Measurements from ENCODE around the gene NLRX1. TPM values are rescaled to one million over a fixed set of nuclear protein-coding genes. Genes with fewer than 3 reads are reported as not detected.

Gene NLRX1
- total RNA-seq, 1 experiment from 2014 or later = 21.4 TPM

GRCh38 chr11:119152043-119152442 lies 16.5 kb upstream of the NLRX1 start:
- H3K27ac ChIP-seq (ENCODE audit: low read depth, low read length) = no peak overlapping the region
- no peaks in the 10 kb centered on the region for H3K9me2 ChIP-seq (ENCODE audit: insufficient read depth)
- peaks cover 13 to 28% of the 10 kb centered on the region in 2 experiments; a peak in 3 of 4 replicates for H3K4me1 ChIP-seq (ENCODE audit: control insufficient read depth in 1 of 2, insufficient read depth in 2 of 2, low read length in 2 of 2)
- no peak overlapping the region for H3K4me3 ChIP-seq (replicated peaks in 1 of 2; ENCODE audit: low read depth in 1 of 2, low read length in 2 of 2)
- RAD21 ChIA-PET (ENCODE audit: low non-redundant PET in 1 of 2, low total read pairs in 2 of 2, uncharacterized antibody in 2 of 2, unreplicated experiment in 2 of 2) = no interaction called here
- no peak for DNase-seq (ENCODE audit: low read depth, low spot score)
- H3K4me2 ChIP-seq (ENCODE audit: low read length) = no peak overlapping the region
- no peaks in the 10 kb centered on the region for H3K79me2 ChIP-seq (ENCODE audit: insufficient read depth, low read length)
- H2AFZ ChIP-seq (ENCODE audit: low read depth, low read length, poor library complexity, severe bottlenecking) = no peak overlapping the region
- POLR2A ChIA-PET = interaction anchor here (1.3 kb wide), 1 partner anchor 15 kb away, joined by 3 read pairs; no protein-coding TSS in a partner anchor
- H3K9me3 ChIP-seq (ENCODE audit: control insufficient read depth in 1 of 2, insufficient read depth in 1 of 2, low read depth in 1 of 2, low read length in 2 of 2) = no peaks in the 10 kb centered on the region
- no peaks in the 10 kb centered on the region for H3K36me3 ChIP-seq (ENCODE audit: control insufficient read depth in 1 of 2, insufficient read depth in 2 of 2, low read length in 2 of 2)
- H4K20me1 ChIP-seq (ENCODE audit: insufficient read depth) = no peaks in the 10 kb centered on the region
- no peak for ATAC-seq
- BruUV-seq (replicated peaks) = no TSS peak
- CTCF ChIA-PET = no interaction called here
- no peak overlapping the region for H3K9ac ChIP-seq (ENCODE audit: low read length)
- TF ChIP-seq CEBPB (IDR thresholded peaks at IDR 0.05; ENCODE audit: low read depth) = no peak
- TF ChIP-seq SRF (IDR thresholded peaks at IDR 0.05; ENCODE audit: low read depth) = no peak
- TF ChIP-seq CBX3 (IDR thresholded peaks at IDR 0.05; ENCODE audit: low read depth) = no peak
- no peak for TF ChIP-seq POLR2AphosphoS5 (IDR thresholded peaks at IDR 0.05; ENCODE audit: low read depth, low read length)
- TF ChIP-seq POLR2A (IDR thresholded peaks at IDR 0.05; ENCODE audit: borderline replicate concordance, extremely low read depth, insufficient read depth, insufficient read length) = no peak
- no peak for TF ChIP-seq ELF1 (IDR thresholded peaks at IDR 0.05; ENCODE audit: borderline replicate concordance, low read depth)
- TF ChIP-seq, protein P1, sequence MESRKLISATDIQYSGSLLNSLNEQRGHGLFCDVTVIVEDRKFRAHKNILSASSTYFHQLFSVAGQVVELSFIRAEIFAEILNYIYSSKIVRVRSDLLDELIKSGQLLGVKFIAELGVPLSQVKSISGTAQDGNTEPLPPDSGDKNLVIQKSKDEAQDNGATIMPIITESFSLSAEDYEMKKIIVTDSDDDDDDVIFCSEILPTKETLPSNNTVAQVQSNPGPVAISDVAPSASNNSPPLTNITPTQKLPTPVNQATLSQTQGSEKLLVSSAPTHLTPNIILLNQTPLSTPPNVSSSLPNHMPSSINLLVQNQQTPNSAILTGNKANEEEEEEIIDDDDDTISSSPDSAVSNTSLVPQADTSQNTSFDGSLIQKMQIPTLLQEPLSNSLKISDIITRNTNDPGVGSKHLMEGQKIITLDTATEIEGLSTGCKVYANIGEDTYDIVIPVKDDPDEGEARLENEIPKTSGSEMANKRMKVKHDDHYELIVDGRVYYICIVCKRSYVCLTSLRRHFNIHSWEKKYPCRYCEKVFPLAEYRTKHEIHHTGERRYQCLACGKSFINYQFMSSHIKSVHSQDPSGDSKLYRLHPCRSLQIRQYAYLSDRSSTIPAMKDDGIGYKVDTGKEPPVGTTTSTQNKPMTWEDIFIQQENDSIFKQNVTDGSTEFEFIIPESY (IDR thresholded peaks at IDR 0.05; ENCODE audit: extremely low read depth, insufficient replicate concordance, low read length) = no peak
- H3K27me3 ChIP-seq (ENCODE audit: insufficient read depth, low read length) = no peaks in the 10 kb centered on the region
- intact Hi-C loops (cut with micrococcal nuclease) = no loop called here

GRCh38 chr11:119152604-119153003 lies 15.9 kb upstream of the NLRX1 start:
- Histone ChIP-seq H3K9me2 (ENCODE audit: insufficient read depth) (no peaks in the 10 kb centered on the region), H3K79me2 (ENCODE audit: insufficient read depth, low read length) (no peaks in the 10 kb centered on the region), H3K36me3 (ENCODE audit: control insufficient read depth in 1 of 2, insufficient read depth in 2 of 2, low read length in 2 of 2) (no peaks in the 10 kb centered on the region), H3K4me3 (replicated peaks in 1 of 2; ENCODE audit: low read depth in 1 of 2, low read length in 2 of 2) (no peak overlapping the region), H3K4me2 (ENCODE audit: low read length) (no peak overlapping the region), H3K9ac (ENCODE audit: low read length) (no peak overlapping the region), H2AFZ (ENCODE audit: low read depth, low read length, poor library complexity, severe bottlenecking) (no peak overlapping the region), H3K27ac (ENCODE audit: low read depth, low read length) (no peak overlapping the region), H3K9me3 (ENCODE audit: control insufficient read depth in 1 of 2, insufficient read depth in 1 of 2, low read depth in 1 of 2, low read length in 2 of 2) (no peaks in the 10 kb centered on the region), H3K4me1 (ENCODE audit: control insufficient read depth in 1 of 2, insufficient read depth in 2 of 2, low read length in 2 of 2) (peaks cover 13 to 28% of the 10 kb centered on the region in 2 experiments; a peak in 3 of 4 replicates), H4K20me1 (ENCODE audit: insufficient read depth) (no peaks in the 10 kb centered on the region), H3K27me3 (ENCODE audit: insufficient read depth, low read length) (no peaks in the 10 kb centered on the region)
- no peak for DNase-seq (ENCODE audit: low read depth, low spot score)
- POLR2A ChIA-PET = interaction anchor here (1.3 kb wide), 1 partner anchor 16 kb away, joined by 3 read pairs; the partner anchor contains the start of gene NLRX1
- no peak for ATAC-seq
- CTCF ChIA-PET = interaction anchor here (1.0 kb wide), 1 partner anchor 13 kb away, joined by 3 read pairs; no protein-coding TSS in a partner anchor
- RAD21 ChIA-PET (ENCODE audit: low non-redundant PET in 1 of 2, low total read pairs in 2 of 2, uncharacterized antibody in 2 of 2, unreplicated experiment in 2 of 2) = no interaction called here
- no TSS peak for BruUV-seq (replicated peaks)
- intact Hi-C loops (cut with micrococcal nuclease) = no loop called here
- no peak for TF ChIP-seq POLR2A (IDR thresholded peaks at IDR 0.05; ENCODE audit: borderline replicate concordance, extremely low read depth, insufficient read depth, insufficient read length)
- TF ChIP-seq MAX (IDR thresholded peaks at IDR 0.05) = no peak
- TF ChIP-seq POLR2AphosphoS5 (IDR thresholded peaks at IDR 0.05; ENCODE audit: low read depth, low read length) = no peak
- no peak for TF ChIP-seq CBX3 (IDR thresholded peaks at IDR 0.05; ENCODE audit: low read depth)
- TF ChIP-seq, protein P2, sequence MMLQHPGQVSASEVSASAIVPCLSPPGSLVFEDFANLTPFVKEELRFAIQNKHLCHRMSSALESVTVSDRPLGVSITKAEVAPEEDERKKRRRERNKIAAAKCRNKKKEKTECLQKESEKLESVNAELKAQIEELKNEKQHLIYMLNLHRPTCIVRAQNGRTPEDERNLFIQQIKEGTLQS (IDR thresholded peaks at IDR 0.05) = no peak
- TF ChIP-seq, protein P1 (IDR thresholded peaks at IDR 0.05; ENCODE audit: extremely low read depth, insufficient replicate concordance, low read length) = no peak
- TF ChIP-seq CEBPB (IDR thresholded peaks at IDR 0.05; ENCODE audit: low read depth) = no peak
- TF ChIP-seq TCF7L2 (IDR thresholded peaks at IDR 0.05; ENCODE audit: borderline replicate concordance, extremely low read depth, insufficient read depth, insufficient read length) = no peak
- TF ChIP-seq EGR1 (IDR thresholded peaks at IDR 0.05; ENCODE audit: low read depth) = no peak
- no peak for TF ChIP-seq ELF1 (IDR thresholded peaks at IDR 0.05; ENCODE audit: borderline replicate concordance, low read depth)
- no peak for TF ChIP-seq ZFX (IDR thresholded peaks at IDR 0.05)
- no peak for TF ChIP-seq RAD21 (IDR thresholded peaks at IDR 0.05; ENCODE audit: low read depth)
- no peak for TF ChIP-seq EZH2 (IDR thresholded peaks at IDR 0.05)

All from HCT116 (cell line).